Parietal lobe (tissue), 1 donor: ENCODE measurements around the gene COMMD9. TPM values are rescaled to one million over a fixed set of nuclear protein-coding genes. Genes with fewer than 3 reads are reported as not detected.

ENCODE experiments used
- total RNA-seq: library from RNA; depleted of rRNA; stranded (reverse); fragments of >200 nt; gene quantifications from one replicate; pipeline ENCODE4 v1.2.3, GENCODE V29; 2014

The COMMD9 gene
- total RNA-seq = 48.5 TPM

GRCh38 chr11:36289226-36289852 is at the start of gene COMMD9:
TSS of gene COMMD9 (minus strand) at chr11:36289424. CDS start at chr11:36289412, 12 bp downstream.

GRCh38 chr11:36295926-36296325 is 6.7 kb upstream of the COMMD9 start, which contains the start of gene PRR5L:
TSS of gene PRR5L (plus strand) at chr11:36296288. CDS start at chr11:36401122, 104,834 bp downstream.

Other genes starting within 250 kb of the COMMD9 start
- gene PRR5L, start 6.9 kb upstream of the COMMD9 start, total RNA-seq = 4.1 TPM
- gene TRAF6, start 220.8 kb upstream of the COMMD9 start, total RNA-seq = 22.5 TPM